Lung (tissue), 12 donors: ENCODE results near the gene ASF1A. TPM values are rescaled to one million over a fixed set of nuclear protein-coding genes. Genes with fewer than 3 reads are reported as not detected.
A peak's percentile ranks its signal among the peaks of the same experiment; 100 is the strongest.

ENCODE experiments used
- ATAC-seq: fragments of 200-7000 bp; cut with Tn5 transposase; one replicate; pipeline ENCODE4 v1.9.1; 2020; ENCODE audit warnings: moderate number of reproducible peaks; ENCODE audit not compliant: insufficient read depth, low FRiP score
- DNase-seq, 3 donors: peaks; one replicate each; pipeline ENCODE4 v3.0.0-alpha.2; 2013 to 2017
- H3K27ac ChIP-seq, 2 donors: one replicate each; pipeline ENCODE4 v1.5.1; 2013; ENCODE audit warnings: mild to moderate bottlenecking in 2 of 2, moderate library complexity in 2 of 2, control low read depth in 1 of 2, inconsistent platforms in 1 of 2, low read depth in 1 of 2, low read length in 1 of 2
- H3K27me3 ChIP-seq, 3 donors: one replicate each; pipeline ENCODE4 v1.5.1; 2013; ENCODE audit warnings: low read length in 2 of 3; ENCODE audit not compliant: control insufficient read depth in 3 of 3, insufficient read depth in 3 of 3
- H3K36me3 ChIP-seq, 4 donors: one replicate each; pipeline ENCODE4 v1.5.1; 2013; ENCODE audit warnings: low read length in 4 of 4, mild to moderate bottlenecking in 1 of 4, moderate library complexity in 1 of 4; ENCODE audit not compliant: control insufficient read depth in 4 of 4, insufficient read depth in 4 of 4
- H3K4me1 ChIP-seq, 5 donors: one replicate each; pipeline ENCODE4 v1.5.1; 2013; ENCODE audit warnings: low read length in 5 of 5, mild to moderate bottlenecking in 2 of 5, moderate library complexity in 1 of 5; ENCODE audit not compliant: control insufficient read depth in 5 of 5, insufficient read depth in 5 of 5
- H3K4me3 ChIP-seq: one replicate; pipeline ENCODE4 v1.5.1; 2013; ENCODE audit warnings: mild to moderate bottlenecking, control low read depth, moderate library complexity
- H3K9ac ChIP-seq, 2 donors: one replicate each; pipeline ENCODE4 v1.5.1; 2013; ENCODE audit warnings: low read length in 2 of 2, control low read depth in 1 of 2; ENCODE audit not compliant: insufficient read depth in 1 of 2
- H3K9me3 ChIP-seq, 4 donors: one replicate each; pipeline ENCODE4 v1.5.1; 2013; ENCODE audit warnings: low read length in 3 of 4, mild to moderate bottlenecking in 1 of 4, moderate library complexity in 1 of 4; ENCODE audit not compliant: control insufficient read depth in 4 of 4, insufficient read depth in 3 of 4
- WGBS, 2 donors: extraction: QIAGEN DNeasy Blood & Tissue Kit; methylation state at CpG; one replicate each; pipeline ENCODE4 v1.1.7; 2013; 5-methylcytosine and 5-hydroxymethylcytosine counted together
- polyA plus RNA-seq, 2 donors: library from polyadenylated mRNA; stranded (reverse); fragments of 200-250 nt; gene quantifications; one replicate each; pipeline ENCODE4 v1.2.1, GENCODE V29; 2013
- total RNA-seq, 2 donors: library from RNA; depleted of rRNA in 1 of 2; stranded (reverse); fragments of >200 nt in 1 of 2; gene quantifications; one replicate each; pipeline ENCODE4 v1.2.1, GENCODE V29; 2014 to 2021
- TF ChIP-seq, protein P1 (sequence below): IDR thresholded peaks from 2 replicates; pipeline ENCODE4 v1.5.1; 2012; ENCODE audit warnings: mild to moderate bottlenecking; ENCODE audit errors: control extremely low read depth, extremely low read depth
- donor health status: control.
- donor health status: control.
- donor health status: Bipolar disorder and iron deficiency.
- donor health status: healthy.
- donor health status: DM: yes; HTN: yes; CAD: no.

ASF1A gene
- total and polyA plus RNA-seq, 4 donors = 8.9 to 32.9 (median 23.9) TPM

DNA sequence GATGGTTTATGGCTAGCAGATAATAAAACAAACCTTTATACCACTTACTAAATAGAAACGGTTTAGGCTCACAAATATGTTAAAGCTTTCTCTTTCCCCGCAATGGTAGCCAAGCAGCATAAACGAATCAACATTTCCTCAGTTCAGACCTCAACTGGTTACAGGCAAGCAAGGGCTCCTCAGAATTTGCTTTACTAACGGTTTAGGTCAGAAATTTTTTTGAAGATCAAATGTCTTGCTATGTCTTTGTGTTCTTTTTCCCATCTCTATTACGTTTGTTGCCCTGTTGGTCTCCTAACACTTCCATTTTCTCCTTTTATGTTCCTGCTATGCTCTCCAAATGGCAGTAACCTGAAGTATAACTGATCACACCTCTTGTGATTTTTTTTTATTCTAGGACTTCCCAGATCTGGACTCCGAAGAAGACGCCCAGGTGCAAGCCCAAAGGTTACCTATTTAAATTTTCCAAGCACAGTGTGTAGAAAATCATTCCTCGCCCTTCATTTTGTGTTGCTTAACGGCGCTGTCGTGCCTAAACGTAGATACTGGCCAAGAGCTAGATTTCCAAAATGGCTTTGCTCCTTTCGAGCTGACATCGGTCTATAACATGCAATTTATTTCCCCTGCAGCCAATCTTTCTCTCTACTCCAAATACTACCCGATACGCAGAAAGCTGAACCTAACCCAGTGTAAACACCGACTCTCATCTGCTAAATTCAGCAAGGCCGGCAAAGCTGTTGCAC is 717 bp upstream of the ASF1A start:
- H3K9me3 ChIP-seq = no peaks in the 10 kb centered on the region
- H3K4me3 ChIP-seq = peak overlapping the region; percentile 67
- H3K36me3 ChIP-seq = peaks cover 0 to 4% (median 0%) of the 10 kb centered on the region in 4 donors
- H3K9ac ChIP-seq = peak overlapping the region; percentile 86 to 96
- WGBS, 2 donors = 1% methylated on average over 18 of the region's 18 CpGs
- H3K27ac ChIP-seq = peak overlapping the region; percentile 82 to 93
- peaks cover 2 to 41% (median 11%) of the 10 kb centered on the region in 5 donors for H3K4me1 ChIP-seq
- ATAC-seq (peak; percentile 0), DNase-seq (peak; percentile 76 to 95 (median 92))
- TF ChIP-seq, protein P1, sequence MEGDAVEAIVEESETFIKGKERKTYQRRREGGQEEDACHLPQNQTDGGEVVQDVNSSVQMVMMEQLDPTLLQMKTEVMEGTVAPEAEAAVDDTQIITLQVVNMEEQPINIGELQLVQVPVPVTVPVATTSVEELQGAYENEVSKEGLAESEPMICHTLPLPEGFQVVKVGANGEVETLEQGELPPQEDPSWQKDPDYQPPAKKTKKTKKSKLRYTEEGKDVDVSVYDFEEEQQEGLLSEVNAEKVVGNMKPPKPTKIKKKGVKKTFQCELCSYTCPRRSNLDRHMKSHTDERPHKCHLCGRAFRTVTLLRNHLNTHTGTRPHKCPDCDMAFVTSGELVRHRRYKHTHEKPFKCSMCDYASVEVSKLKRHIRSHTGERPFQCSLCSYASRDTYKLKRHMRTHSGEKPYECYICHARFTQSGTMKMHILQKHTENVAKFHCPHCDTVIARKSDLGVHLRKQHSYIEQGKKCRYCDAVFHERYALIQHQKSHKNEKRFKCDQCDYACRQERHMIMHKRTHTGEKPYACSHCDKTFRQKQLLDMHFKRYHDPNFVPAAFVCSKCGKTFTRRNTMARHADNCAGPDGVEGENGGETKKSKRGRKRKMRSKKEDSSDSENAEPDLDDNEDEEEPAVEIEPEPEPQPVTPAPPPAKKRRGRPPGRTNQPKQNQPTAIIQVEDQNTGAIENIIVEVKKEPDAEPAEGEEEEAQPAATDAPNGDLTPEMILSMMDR = no peak
- no peaks in the 10 kb centered on the region for H3K27me3 ChIP-seq

GRCh38 chr6:118894425-118895260 is 691 bp downstream of the ASF1A start:
- Histone ChIP-seq H3K36me3 (peaks cover 0 to 7% (median 3%) of the 10 kb centered on the region in 4 donors), H3K27ac (peak overlapping the region; percentile 98 to 99), H3K9ac (peak overlapping the region; percentile 47 to 95), H3K9me3 (no peaks in the 10 kb centered on the region), H3K4me3 (peak overlapping the region; percentile 93), H3K4me1 (peaks cover 4 to 46% (median 14%) of the 10 kb centered on the region in 5 donors), H3K27me3 (no peaks in the 10 kb centered on the region)
- 0% methylated on average over 99 to 102 of the region's 102 CpGs for WGBS, 2 donors
- peak; percentile 68 for ATAC-seq
- peak; percentile 63 to 78 (median 68) for DNase-seq
- TF ChIP-seq, protein P1 = no peak

GRCh38 chr6:118895261-118895560 is 1.3 kb downstream of the ASF1A start:
- Histone ChIP-seq H3K36me3 (peaks cover 0 to 8% (median 5%) of the 10 kb centered on the region in 4 donors), H3K4me3 (peak overlapping the region; percentile 93), H3K27me3 (no peaks in the 10 kb centered on the region), H3K4me1 (peaks cover 4 to 51% (median 18%) of the 10 kb centered on the region in 5 donors), H3K9ac (peak overlapping the region; percentile 41 to 68), H3K27ac (peak overlapping the region; percentile 98 to 99), H3K9me3 (no peaks in the 10 kb centered on the region)
- no peak for ATAC-seq
- TF ChIP-seq, protein P1 = no peak
- no peak for DNase-seq
- WGBS, 2 donors = 0% methylated on average over 11 of the region's 11 CpGs
